Spleen (tissue), 7 donors: ENCODE measurements around the gene MCUR1.
"Not testable (repeated sequence)": the region's sequence is repeated elsewhere in the genome, so short reads cannot be mapped to it uniquely, and the experiment has no call there.

Experiments
- CTCF ChIP-seq, 11 experiments: fragments of 200-600 bp in 7 of 11; fragments of 450-650 bp in 4 of 11; sonication (generic) in 4 of 11; IDR thresholded peaks in 8 of 11; conservative IDR thresholded peaks in 3 of 11; 1 replicate in 7 of 11; 2 replicates in 4 of 11; pipeline versions ENCODE4 v1.4.0 to v1.8.0; 2016 to 2021; ENCODE audit warnings: antibody characterized with exemption in 11 of 11, inconsistent platforms in 4 of 11, mild to moderate bottlenecking in 1 of 11
- POLR2A ChIP-seq, 3 donors: fragments of 450-650 bp; IDR thresholded peaks; one replicate each; pipeline ENCODE4 v1.5.1; 2017; ENCODE audit warnings: antibody characterized with exemption in 3 of 3, mild to moderate bottlenecking in 1 of 3
- donor health status: DM: no; HTN: no; CAD: no; lungs with moderate emphysema.
- donor health status: DM: no; HTN: no; CAD: no.
- donor health status: DM: no; HTN: no; CAD: no.

- not testable (repeated sequence) for TF ChIP-seq CTCF (IDR thresholded peaks at IDR 0.05 in 8 of 11, conservative IDR thresholded peaks at IDR 0.05 in 3 of 11); POLR2A (IDR thresholded peaks at IDR 0.05)
These were observed 15.1 kb upstream of the MCUR1 start for GRCh38 chr6:13829419-13829818.
